NCI-H1092 treated with DMSO at 0.1 percent for 48 hours (cell line): ENCODE data around the gene PDE9A.

ENCODE experiments used
- DNase-seq: peaks from one replicate; lab custom pipeline; 2025; lab: John Stamatoyannopoulos, UW

The PDE9A gene

DNA sequence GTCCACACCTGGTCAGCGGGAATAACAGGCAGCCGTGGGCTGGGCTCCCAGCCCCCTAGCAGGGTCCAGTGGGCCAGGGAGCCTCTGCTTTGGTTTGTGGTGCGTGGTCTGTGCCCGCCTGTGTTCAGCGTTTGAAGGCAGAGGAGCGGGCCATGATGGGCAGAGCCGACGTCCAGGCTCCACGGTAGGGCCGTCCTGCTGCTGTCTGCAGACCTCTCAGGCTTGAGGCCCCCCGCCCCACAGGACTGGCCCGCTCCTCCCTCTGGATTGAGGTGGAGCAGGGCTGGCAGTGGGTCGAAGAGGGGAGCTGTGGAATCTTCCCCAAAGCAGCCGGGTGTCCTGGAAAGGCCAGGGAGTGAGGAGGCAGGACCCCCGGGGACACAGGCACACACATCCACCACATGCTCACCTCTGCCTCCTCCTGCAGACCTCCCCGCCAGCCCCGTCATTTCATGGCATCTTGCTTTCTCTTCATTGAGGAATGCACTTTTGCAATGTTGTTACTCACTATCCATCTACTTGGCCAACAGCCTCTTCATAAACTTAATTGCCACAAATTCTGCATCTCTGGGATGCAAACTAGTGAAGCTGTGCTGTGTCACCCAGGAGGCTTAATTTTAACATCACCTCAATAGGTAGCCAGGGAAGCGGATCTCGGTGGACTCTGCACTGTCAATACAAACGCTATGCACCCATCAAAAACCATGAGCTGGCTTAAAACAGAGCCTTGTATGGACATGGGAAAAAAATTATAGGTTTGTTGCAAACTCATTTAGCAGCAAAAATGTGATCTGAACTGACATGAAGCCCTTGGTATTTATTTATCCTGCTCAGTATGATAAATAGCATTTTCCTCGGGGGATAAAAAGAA lies 85.9 kb downstream of the PDE9A start:
- DNase-seq, result no peak

DNA sequence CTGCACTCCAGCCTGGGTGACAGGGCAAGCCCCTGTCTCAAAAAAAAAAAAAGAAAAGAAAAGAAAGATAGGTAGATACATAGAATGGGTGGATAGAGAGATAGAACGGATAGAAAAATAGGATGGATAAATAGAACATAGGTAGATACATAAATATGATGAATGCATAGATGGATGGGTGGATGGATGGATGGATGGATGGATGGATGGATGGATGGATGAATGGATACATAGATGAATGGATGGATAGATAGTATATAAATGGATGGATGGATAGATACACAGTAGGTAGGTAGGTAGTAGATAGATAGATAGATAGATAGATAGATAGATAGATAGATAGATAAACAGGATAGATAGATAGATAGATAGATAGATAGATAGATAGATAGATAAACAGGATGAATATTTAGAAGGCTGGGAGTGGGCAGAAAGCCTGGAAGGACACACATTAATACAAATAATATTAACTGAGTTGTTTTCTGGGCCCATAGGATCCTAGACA lies 87.0 kb downstream of the PDE9A start:
- no peak for DNase-seq

DNA sequence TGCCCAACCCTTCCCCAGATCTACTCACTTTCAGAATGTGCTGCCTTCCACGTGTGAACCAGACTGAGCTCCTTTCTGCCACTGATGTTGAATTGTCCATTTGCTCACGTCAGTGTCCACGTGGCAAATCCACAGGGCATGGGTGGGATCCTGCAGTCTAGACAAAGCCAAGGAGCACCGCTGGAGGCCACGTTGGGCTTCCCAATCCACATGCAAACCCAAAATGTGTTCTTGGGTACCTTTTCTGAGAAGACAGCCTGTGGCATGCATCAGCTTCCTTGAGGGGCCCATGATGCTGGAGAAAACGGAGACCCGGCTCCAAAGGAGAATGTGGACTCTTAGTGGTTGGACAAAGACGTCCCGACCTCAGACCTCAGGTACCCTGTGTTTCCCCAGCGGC lies 87.6 kb downstream of the PDE9A start:
- no peak for DNase-seq

DNA sequence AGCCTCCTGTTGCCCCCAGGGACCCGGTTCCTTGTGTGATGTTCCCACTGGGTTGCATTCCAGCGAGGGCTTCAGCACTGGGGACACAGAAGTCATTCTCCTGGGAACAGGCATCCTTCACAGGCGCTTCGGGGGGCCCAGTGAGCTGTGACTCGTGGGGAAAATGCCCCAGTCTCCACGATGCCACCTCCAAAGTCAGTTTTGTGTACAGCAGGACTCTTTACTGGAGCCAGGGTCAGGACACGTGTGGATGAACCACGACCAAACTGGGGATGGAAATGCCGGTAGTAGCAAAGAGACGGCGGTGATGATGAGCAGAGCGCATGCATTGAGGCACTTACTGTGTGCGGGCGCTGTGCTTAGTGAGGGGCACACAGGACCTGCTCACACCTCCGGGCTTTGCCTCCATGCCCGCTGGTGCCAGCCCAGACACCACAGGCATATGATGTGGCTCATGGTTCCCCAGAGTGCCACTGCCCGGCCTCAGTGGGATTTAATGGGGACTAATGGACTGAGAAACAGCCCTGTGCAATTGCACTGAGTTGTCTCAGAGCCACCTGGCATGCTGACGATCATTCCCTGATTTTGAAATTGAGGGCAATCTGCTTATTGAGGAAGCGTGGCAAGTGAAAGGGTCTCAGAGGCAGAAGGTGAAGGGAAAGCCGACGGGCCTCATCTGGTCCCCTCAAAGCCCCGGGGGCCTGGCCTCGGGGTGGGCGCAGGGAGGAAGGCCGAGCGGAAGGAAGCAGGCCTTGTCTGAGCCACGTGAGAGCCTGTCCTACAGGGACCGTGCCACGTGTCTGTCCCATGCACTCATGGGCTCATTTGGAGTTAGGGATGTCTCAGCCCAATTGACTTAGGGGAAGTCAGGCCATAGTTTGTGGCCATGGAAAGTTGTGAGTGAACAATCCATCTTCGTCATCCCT lies 91.4 kb downstream of the PDE9A start:
- no peak for DNase-seq

DNA sequence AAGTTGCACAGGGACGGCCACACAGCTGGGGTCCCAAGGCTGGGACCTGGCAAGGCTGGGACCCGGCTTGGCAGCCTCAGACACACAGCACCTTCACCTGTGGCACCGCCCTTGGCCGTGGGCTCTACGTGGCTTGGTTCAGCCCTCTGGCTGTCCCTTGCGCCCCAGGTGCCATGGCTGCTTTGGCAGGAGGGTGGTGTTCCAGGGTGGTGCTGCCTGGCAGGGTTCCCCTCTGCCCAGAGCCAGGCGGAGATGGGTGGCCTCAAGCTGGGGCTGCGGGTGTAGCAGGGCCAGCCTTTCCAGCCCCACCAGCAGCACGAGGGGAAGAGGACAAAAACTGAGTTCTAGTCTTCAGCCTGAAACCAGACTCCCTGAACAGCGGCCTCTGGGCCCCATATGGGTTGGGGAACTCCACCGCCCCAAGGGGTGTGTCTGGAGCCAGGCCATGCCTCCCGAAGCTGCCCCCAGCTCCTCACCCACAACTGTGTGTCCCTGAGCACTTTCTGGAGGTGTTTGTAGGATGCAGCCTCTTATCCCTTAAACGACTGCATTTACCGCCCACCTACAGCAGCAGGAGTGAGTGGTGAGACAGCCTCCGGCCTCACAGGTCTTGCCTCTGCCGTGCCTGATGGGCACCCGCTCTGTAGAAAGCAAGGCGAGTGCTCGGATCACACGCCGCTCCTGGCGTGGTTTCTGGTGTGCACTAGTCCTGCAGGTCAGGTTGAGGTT lies 92.3 kb downstream of the PDE9A start:
- no peak for DNase-seq

DNA sequence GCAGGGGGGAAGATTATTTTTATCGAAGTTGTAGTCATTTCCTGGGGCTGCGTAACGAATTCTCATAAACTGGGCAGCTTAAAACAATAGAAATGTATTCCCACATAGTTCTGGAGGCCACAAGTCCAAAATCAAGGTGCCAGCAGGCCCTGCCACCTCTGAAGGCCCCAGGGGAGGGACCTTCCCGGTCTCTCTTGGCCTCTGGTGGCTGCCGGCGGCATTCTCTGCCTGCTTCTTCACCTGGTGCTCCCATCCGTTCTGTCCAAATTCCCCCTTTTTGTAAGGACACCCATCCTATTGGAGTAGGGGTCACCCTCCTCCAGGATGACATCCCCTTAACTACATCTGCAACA lies 92.8 kb downstream of the PDE9A start:
- DNase-seq, result no peak

DNA sequence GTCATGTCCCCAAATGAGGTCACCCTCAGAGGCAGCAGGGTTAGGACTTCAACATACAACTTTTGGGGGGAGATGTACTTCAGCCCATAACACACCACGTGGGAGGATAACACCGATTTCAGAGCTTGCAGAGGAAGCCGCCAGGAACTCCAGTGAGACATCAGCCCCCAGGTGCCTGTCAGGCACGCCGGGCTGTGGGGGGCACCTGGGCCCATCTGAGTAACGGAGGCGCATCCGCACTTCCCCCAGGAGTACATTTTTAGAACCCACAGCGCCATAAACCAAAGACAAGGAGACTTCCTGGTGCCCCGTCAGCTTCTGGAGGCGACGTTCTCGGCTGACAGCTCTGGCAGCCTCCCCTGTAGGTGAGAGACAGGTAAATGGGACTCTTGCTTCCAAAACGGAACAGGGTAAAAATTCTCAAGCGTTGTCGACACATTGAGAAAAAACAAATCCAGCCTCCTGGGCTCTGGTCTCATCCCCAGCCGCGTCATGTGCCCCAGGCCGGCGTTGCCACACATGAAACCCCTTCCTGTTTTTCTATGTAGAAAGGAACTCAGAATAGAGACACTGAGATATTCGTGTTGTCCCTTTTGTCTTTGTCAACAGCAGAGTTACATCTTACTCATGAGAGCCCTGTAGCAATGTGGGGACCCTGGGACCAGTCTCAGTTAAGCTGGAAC lies 93.3 kb downstream of the PDE9A start:
- DNase-seq, result no peak

DNA sequence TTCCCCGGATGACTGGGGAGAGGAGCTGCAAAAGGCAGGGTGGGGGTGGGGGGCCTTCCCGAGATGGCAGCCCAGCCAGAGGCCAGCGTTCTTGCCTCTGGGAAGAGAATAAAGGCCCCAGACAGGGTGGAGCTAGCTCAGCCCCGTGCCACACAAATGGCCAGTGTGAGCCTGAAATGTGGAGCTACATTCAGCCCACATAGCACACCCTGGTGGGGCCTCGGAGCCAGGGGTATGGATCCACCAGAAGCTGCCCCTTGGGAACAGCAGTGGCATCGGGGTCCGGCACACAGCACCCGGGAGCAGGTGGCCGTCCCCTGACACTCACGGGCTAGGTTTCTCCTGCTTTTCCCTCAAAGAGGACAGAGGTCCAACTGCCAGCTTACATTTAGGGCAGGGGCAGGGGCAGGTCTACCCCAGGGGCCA lies 93.9 kb downstream of the PDE9A start:
- no peak for DNase-seq

DNA sequence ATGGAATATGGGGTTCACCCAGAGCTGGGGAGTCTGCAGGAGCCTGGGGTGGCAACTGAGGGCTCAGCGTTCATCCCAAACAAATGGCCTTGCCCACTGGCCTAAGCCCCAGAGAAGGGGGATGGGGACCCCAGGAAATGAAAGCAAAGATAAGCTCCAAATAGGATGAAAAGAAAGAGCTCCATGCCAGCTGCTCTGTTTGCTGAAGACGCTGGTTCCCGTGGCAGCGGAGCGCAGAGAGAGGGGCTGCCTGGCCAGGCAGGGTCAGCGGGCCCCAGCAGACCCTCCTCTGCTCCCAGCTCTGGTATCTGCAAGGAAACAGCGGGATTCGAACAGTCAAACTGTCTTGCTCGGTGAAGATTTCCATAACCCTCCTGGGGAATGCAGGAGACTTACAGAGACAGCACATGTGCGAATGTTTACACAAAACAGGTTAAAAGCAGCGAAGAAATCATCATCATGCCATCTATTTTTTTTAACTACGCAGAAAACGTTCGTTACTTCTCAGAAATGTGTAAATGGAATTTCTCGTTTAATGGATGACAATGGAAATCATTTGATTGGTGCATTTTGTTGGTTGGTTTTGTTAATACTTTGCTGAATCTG lies 94.4 kb downstream of the PDE9A start:
- DNase-seq, result no peak

DNA sequence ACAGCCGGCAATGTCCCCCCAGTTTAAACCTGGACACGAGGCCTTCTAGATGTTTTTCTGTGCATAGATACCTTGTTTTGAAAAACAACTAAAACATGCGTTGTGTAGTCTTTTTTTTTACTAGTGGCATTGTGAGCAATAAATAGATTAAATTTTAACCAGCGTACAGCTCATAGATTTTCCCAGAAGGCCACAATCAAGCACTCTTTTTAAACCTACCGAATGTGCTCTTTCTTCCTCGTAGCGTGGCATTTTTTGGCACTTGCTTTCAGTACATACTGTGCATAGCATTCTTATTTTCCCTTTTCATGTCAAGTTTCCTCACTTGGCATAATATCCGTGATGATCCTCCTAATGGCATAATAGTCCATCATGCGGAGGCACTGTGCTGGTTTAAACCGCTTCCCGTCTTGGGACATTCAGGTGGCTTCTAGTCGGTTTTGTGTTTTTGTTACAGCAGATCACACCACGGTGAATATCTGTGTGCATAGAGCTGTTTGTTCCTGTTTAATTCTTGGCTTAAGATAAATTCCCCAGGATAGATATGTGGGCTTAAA lies 95.3 kb downstream of the PDE9A start:
- no peak for DNase-seq

DNA sequence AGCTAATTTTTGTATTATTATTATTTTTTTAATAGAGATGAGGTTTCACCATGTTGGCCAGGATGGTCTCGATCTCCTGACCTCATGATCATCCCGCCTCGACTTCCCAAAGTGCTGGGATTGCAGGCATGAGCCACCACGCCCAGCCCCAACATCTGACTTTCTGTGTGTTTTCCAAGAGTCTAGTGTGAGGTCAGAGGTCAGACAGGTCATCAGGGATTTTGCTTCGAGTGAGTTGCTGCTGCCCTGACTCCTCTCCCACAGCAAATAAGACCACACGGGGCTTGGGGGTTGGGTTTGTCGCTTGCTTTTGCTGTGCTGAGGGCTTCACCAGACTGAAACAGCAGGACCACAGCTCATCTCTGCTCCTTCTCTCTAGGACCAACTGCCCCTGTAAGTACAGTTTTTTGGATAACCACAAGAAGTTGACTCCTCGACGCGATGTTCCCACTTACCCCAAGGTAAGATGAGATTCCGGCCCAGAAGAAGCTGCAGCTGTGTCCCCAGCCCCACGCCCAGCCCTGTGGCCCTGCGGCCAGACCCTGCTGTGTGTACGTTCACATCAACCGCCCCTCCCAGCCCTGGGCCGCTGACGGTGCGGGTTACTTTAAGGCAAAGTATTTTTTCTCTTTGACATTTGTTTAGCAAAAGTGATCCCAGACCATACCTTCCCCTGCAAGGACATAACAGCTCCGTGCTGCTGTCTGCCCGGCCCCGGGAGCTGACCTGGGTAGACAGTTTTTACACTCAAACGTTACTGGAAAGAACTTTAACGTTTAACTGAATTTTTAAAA lies 97.5 kb downstream of the PDE9A start:
- DNase-seq, result no peak

DNA sequence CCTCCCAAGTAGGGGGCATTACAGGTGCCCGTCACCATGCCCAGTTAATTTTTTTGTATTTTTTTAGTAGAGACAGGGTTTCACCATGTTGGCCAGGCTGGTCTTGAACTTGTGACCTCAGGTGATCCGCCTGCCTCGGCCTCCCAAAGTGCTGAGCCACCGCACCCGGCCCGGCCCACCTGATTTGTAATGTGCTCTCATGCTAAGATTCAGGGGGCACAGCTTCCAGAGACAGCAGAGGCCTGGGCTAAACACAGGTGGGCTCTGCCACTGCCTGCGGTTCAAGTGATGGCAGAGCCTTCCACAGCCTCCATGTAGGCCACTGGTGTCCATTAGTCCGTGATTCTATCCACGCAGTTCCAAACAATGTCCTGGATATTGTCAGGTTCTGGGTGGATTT lies 98.4 kb downstream of the PDE9A start:
- DNase-seq, result no peak

DNA sequence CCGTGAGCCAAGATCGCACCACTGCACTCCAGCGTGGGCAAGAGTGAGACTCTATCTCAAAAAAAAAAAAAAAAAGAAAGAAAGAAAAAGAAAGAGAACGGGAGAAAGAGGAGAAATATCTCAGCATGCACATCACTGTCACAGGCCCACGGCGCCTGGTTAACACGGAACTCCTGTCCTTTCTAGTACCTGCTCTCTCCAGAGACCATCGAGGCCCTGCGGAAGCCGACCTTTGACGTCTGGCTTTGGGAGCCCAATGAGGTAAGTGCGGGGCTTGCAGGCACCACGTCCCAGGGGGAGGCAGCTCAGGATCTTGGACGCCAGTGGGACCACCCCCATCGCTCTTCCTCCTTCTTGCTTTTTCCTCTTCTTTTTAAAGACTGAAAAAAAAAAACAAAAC lies 100.4 kb downstream of the PDE9A start:
- DNase-seq, result no peak

DNA sequence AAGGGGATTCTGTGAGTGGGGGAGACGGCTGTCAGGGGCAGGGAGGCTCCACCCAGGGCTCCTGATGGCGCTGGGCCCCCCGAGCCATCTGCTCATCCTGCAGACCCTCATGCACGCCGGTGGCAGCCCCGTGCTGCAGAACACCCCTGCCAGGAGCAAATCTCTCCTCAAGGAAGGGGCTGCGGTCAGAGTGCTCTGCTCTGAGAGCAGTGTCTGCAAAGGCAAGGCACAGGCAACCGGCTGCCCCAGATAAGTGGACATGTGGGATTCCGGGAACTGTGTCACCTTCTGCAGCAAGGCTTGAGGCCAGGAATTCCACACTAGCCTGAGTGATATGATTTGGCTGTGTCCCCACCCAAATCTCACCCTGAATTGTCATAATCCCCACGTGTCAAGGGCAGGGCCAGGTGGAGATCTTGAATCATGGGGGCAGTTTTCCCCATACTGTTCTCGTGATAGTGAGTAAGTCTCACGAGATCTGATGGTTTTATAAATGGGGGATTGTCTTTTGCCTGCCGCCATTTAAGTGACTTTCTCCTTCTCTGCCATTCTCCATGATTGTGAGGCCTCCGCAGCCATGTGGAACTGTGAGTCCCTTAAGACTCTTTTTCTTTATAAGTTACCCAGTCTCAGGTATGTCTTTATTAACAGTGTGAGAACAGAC lies 101.0 kb downstream of the PDE9A start:
- DNase-seq, result no peak

DNA sequence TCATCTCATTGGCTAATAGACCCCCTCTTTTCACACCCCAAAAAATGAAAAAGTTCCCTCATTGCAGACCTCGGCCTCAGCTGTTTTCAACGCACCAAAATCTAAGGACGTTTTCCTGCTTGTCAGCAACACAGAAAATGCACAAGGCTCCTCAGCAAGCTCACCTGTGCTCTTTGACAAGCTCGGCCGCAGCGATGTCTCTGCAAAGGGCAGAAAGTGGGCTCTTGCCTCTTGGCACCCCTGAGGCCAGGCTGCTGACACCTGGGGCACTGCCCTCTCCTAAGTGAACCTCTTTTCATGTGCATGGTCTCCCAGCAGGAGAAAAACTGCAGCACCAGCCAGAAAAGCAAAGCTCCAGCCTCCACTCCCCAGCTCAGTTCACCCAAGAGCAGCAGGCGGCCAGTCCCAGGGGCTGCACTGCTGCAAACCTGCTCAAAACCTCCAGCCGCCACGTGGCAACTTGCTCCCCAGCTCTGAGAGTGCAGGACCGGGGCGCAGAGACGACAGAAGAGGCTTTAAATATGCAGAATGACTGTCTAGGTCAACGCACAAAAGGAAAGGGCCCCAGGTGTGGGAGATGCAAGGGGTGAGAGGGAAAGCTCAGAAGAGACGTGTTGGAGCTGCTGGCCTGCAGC lies 101.7 kb downstream of the PDE9A start:
- DNase-seq, result no peak

DNA sequence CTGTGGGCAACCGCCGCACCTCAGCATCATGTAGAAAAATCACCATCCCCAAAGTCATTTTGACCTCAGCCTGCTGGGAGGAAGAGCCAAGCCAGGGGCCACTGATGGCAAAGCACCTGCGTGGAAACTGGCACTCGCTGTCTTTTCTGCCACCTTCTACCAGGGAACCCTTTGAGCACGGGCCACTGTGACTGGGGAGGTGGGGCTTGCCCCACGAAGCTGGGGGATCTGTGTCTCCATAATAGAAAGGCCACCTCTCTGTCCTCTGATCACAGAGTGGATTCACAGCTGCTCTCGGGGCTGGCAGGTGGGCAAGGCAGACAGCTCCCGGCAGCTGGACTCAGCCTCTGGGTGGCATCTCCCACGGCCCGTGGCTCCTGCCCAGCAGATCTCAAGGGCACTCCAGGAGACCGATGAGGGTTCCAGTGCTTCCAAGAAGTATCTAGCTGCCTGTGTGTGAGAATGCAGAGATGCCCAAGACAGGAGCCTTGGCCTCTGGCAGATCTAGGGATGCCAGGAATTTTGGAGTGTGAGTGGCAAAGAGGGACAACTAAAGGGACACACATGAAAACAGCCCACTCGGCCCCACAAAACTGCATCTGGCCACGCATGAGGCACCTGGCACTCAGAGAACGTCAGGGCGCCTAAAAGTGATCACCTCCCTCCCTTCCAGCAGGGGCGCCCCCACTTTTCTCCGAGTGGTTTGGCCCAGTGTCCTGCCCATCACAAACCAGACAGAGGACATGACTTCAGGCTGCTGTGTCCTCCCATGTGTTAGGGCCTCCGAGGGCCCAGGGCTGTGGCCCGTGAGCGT lies 102.6 kb downstream of the PDE9A start:
- DNase-seq, result no peak

DNA sequence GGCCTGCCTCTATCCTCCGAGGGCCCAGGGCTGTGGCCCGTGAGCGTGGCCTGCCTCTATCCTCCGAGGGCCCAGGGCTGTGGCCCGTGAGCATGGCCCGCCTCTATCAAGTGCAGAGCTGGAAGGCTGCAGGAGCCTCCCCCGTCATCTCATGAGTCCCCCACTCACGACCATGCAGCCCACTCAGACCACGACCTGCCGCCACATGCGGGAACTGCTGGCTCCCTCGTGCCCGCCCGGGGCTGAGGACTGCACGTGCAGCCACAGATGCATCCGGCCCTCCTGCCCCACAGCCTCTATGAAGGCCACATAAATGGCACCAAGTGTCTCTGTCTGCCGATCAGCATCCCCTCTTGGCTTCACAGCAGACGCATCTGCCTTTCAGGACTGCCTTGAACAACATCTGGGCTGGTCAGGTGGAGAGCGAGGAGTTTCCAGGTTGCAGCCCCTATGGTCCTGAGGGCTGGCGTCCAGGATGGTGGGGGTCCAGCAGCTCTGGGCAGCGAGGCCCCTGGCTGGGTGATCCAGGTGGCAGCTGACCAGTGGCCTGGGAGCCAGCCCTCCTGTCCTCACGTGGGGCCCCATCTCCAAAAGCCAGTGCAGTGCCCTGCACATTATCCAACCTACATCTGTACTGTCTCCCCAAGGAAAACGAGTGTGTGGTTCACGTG lies 103.3 kb downstream of the PDE9A start:
- no peak for DNase-seq

DNA sequence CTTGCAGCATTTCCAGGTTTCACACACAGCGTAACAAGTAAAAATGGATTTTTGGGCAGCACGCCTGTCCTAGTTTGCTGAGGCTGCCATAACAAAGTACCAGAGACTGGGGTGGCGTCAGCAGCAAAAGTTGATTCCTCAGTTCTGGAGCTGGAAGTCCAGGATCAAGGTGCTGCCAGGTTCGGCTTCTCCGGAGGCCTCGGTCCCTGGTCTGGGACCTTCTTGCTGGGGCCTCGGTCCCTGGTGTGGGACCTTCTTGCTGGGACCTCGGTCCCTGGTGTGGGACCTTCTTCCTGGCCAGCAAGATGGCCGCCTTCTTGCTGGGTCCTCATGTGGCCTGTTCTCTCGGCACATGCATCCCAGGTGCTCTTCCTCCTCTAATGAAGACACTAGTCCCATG lies 104.0 kb downstream of the PDE9A start:
- no peak for DNase-seq
